HG02610 (cell line): ENCODE results near the gene CGB1.

Source experiments
- ATAC-seq: cut with Tn5 transposase; IDR thresholded peaks from one replicate; pipeline ENCODE4 v1.9.1; 2021; ENCODE audit warnings: mild to moderate bottlenecking, moderate library complexity; ENCODE audit not compliant: unreplicated experiment

The CGB1 gene

GRCh38 chr19:48999481-49000325 lies 37.0 kb downstream of the CGB1 start:
- no peak for ATAC-seq

GRCh38 chr19:48997972-48998371 lies 38.7 kb downstream of the CGB1 start:
- no peak for ATAC-seq

- no peak for ATAC-seq
Observed at GRCh38 chr19:48994035-48994386, 42.7 kb downstream of the CGB1 start.

GRCh38 chr19:48993175-48994034 lies 43.3 kb downstream of the CGB1 start, which contains the start of the genes GYS1 and RUVBL2:
Gene GYS1 (minus strand): TSS chr19:48993309. CDS start chr19:48993112, 197 bp downstream.
Gene RUVBL2 (plus strand): TSS chr19:48993887. CDS start chr19:48993912, 25 bp downstream.
- peak; percentile 88 for ATAC-seq

GRCh38 chr19:48992581-48993174 lies 44.0 kb downstream of the CGB1 start:
- no peak for ATAC-seq

GRCh38 chr19:48991873-48992580 lies 44.7 kb downstream of the CGB1 start:
- ATAC-seq = no peak

- ATAC-seq = no peak
Observed at GRCh38 chr19:48991011-48991609, 45.6 kb downstream of the CGB1 start.

- no peak for ATAC-seq
Observed at GRCh38 chr19:48990400-48990799, 46.3 kb downstream of the CGB1 start.

GRCh38 chr19:48989701-48990291 lies 46.9 kb downstream of the CGB1 start:
- ATAC-seq = no peak

- ATAC-seq = no peak
Observed at GRCh38 chr19:48988860-48989259, 47.8 kb downstream of the CGB1 start.

GRCh38 chr19:48988286-48988685 lies 48.4 kb downstream of the CGB1 start:
- ATAC-seq = no peak

GRCh38 chr19:48987323-48987722 lies 49.4 kb downstream of the CGB1 start:
- no peak for ATAC-seq

- no peak for ATAC-seq
Observed at GRCh38 chr19:48986211-48986610, 50.5 kb downstream of the CGB1 start.

GRCh38 chr19:48985711-48986110 lies 51.0 kb downstream of the CGB1 start:
- no peak for ATAC-seq
